HG02798 (cell line): ENCODE measurements around the gene MAP1B.

ENCODE experiments used
- ATAC-seq: cut with Tn5 transposase; IDR thresholded peaks from one replicate; pipeline ENCODE4 v1.9.1; 2021; ENCODE audit warnings: mild to moderate bottlenecking; ENCODE audit not compliant: unreplicated experiment, poor library complexity

The MAP1B gene

DNA sequence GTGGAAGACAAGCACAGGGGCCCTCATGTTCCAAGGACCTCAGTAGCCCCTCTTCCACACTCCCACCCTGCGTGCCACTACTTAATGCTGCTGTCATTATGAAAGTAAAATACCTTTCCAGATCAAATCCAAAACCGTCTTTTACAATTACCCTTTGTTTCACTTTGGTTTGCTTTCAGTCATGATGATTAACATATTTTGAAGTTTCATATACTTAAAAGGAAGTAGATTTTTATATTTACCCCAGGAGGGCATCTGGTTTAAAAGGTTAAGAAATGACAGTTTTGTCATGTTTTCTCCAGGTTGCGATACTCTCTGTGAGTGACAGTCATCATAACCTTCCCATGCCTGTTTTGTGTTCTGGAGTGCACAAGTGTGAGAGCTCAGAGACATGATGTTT is 13.5 kb upstream of the MAP1B start:
- no peak for ATAC-seq

- ATAC-seq: no peak
These were observed 10.6 kb upstream of the MAP1B start for GRCh38 chr5:72096602-72097188.

DNA sequence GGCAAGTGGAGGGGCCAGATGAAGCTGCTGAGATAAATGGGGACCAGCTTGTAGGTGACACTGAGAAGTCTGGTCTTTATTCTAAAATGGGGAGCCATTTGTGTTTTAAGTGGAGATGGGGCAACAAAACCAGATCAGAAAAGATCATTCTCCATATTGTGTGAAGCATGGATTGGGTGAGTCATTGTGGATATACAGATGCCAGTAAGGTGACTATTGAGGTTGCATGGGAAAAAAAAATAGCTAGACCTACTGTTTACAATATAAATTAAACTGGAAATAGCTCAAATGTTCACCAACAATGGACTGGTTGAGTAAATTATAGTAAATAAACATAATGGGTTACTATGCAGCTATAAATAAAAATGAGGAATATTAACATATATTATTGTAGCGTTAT is 5.4 kb upstream of the MAP1B start:
- ATAC-seq: no peak

GRCh38 chr5:72106817-72107130 is 501 bp upstream of the MAP1B start:
- ATAC-seq: no peak

GRCh38 chr5:72107901-72108201 is 576 bp downstream of the MAP1B start:
- ATAC-seq: no peak

DNA sequence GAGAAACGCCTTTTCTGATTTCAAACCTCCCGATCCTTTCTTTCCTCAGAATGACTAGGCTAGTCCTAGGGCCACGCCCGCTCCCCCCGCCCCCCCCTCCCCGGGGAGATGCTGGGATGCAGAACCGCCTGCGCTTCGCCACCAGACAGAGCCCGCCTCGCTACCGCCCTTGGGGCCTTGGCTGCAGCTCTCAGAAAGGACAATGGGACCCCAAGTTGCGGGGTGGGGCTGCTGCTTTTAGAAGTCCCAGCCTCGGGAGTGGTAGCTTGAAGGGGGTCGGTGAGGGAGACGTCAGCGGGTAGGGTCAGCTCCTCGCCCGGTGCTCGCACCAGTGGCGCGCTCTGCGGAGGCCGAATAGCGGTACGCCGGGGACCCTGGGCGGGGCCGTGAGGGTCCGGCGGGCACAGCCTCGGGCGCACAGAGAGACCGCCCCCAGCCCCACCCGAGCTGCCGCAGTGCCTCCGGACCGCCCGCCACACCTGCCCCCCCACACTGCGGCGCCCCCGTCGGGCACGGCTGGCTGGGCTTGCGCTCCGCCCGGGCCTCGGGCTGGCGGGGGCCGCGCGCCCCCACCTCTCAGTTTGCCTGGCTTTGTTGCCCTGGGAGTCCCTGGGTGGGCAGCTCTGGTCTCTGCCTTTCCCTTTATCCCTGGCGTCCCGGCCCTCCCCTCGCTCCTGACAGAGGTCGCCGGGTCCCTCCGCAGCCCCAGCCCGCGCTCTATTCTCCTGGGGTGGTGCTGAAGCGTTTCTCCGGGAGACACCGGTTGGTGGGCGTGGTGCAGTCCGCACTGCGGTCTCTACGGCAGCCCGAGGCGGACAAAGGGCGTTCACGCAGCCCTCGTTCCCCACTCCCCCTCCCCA is 1.2 kb downstream of the MAP1B start:
- no peak for ATAC-seq

- no peak for ATAC-seq
These were observed 1.8 kb downstream of the MAP1B start for GRCh38 chr5:72109062-72109411.

- ATAC-seq: no peak
These were observed 2.4 kb downstream of the MAP1B start for GRCh38 chr5:72109625-72110024.

DNA sequence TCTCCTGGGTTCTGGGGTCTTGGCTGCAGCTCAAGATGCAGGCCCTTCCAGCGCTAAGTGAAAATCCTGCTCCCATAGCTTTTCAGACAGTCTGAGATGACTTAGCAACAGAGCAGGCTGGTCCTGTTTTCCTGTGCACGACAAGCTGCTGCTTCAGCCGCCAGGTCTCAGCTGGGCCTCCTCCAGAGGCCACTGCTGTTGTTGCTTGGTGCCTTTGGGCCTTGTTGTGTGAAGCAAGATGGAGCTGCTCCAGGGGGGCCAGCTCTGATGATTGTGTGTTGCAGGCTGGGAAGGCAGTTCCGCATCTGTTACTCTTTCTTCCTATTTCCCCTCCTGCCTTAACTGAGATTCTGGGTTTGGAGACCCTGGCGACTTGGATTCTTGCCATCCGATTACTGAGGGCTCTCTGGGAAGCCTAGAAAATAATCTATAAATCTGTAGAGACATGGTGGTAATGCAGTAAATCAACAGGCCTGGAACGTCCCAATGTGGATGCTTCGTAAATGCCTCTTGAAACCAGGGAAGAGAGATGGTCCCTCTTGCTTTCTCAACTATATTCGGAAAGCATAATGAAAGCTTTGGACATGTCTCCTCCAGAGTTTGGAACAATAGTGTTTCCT is 3.2 kb downstream of the MAP1B start:
- no peak for ATAC-seq

GRCh38 chr5:72112389-72112788 is 5.1 kb downstream of the MAP1B start:
- no peak for ATAC-seq

DNA sequence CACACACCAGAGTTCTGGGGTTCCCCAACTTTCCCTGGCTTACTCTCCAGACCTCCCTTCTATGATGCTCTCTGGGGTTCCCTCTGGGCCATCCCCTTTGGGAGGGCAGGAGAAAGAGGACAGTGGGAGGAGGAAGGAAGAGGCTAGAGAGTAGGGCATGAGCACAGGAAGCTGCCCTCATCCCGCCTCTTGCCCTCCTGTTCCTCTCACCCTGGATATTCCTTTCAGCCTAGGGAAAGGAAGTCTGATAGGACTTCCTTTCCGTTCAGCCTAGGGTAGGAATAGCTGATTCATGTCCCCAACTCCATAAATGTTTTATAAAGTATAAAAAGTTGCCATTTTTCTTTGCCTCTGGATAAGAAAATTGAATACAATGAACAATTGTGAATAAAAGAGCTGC is 7.4 kb downstream of the MAP1B start:
- ATAC-seq: no peak

DNA sequence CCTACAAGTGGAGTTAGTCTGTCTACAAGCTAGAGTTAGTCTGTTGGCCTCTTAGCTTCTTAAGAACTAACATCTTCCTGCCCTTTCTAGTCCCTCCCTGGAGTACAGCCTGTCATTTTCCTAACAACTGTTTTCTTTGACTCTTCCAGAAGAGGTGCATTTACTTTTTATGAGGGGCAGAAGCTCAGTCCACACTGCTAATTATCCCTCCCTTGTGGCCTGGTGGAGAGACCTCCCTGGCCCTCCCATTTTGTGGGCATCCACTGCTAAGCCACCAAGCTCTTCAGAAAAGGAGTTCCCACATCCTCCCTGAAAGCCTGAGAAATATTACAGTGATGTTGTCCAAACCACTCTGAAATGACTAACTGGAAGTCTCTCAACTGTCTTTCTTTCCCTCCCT is 8.0 kb downstream of the MAP1B start:
- ATAC-seq: no peak

DNA sequence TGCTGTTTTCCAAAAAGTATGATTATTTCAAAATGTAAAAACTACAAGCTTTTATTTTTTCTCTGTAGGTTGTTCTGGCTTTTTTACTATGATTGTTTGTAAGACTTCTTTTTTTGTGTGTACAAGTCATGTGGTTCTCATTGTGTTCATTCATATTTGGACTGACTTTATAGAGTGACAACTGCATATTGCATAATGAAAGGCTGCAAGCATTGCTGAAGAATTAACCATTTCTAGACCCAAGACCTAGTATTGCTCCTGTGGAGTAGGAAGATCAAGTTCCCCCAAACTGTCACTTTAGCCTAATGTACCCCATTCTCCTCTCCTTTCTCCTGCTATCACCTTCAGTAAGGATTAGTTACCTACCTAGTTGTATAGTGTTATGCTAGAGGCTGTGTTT is 10.0 kb downstream of the MAP1B start:
- no peak for ATAC-seq

- no peak for ATAC-seq
These were observed 13.9 kb downstream of the MAP1B start for GRCh38 chr5:72121052-72121779.

GRCh38 chr5:72121780-72122445 is 14.6 kb downstream of the MAP1B start:
- no peak for ATAC-seq

DNA sequence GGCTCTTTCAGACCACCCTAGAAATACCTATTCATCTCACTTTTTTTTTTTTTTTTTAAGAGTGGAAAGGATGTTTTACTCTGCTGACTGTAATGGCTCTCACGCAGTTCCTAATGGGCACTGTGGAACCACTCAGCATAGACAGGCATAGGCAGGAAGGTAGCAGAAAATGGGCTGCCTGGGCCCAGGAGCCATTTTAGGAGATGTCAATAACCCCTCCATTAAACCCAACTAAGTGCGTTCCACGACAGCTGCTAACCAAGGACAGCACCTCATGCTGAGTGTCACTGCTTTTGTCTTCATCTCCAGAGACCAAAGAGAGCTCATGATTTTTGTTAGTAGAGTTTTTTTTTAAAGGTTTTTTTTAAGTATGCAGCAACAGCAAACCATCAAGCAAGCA is 15.3 kb downstream of the MAP1B start:
- no peak for ATAC-seq

- no peak for ATAC-seq
These were observed 16.6 kb downstream of the MAP1B start for GRCh38 chr5:72123764-72124376.

DNA sequence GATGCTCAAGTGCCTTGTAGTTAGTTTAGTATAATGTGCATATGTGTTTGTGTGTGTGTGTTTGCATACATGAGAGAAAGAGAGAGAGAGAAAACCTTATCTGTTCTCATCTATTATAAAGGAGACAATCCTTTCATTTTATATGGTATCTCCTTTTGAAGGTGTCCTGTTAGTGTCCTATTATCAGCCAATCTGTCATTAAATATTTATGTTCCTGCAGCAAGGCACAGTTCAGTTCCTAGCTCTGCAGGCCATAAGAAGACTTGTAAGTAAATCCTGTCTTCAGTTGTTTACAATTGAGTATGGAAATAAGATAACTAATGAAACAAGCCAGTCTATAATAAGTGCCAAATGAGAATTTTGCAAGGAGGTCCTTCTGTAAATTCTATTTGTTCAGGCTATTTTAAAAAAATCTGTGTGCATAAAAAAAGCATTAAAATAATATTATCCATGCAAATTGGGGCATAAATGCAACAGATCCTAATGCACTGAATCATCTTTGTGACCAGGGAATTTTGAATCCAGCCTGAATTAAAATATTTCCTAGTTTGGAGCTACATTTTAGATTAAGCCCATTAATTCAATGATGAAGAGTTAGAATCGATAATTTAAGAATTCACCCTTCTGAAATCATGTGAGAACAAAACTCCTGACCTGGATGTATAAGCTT is 18.1 kb downstream of the MAP1B start:
- ATAC-seq: no peak

DNA sequence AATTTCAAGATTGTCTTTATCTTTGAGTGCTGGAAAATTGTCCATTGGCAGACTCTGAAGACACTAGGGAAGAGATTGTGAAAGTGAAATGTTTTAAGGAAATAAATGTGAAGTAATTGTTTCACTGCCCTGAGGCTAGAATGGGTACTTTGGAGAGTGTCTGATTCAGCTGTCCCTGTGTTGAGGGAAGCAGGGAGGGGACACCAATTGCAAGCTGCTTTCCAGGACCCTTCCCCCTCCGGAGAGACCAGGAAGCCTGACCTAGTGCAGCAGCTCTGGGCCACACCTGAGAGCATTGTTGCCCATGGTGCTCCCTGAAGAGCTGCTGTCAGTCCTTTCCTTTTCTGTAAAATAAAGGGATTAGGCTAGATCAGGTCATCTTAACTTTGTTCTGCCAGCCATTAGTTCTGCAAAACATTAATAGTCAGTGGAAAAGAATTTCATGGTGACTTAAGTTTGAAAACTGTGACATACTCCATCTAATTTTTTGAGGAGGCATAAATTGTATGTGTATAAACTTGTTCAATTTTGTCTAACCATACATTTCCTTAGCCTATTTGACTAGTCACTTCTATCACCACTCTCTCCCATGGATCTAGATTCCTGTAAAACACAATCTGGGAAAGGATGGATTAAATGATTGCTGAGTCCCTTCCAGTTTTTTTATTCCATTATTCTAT is 18.8 kb downstream of the MAP1B start:
- no peak for ATAC-seq
